HG03558 (cell line): ENCODE results near the gene LHPP.
"Not testable (repeated sequence)": the region's sequence is repeated elsewhere in the genome, so short reads cannot be mapped to it uniquely, and the experiment has no call there.

ENCODE experiments used
- ATAC-seq: cut with Tn5 transposase; IDR thresholded peaks from one replicate; pipeline ENCODE4 v1.9.1; 2021; ENCODE audit warnings: moderate number of reproducible peaks; ENCODE audit not compliant: unreplicated experiment; ENCODE audit errors: extremely low read depth

Gene LHPP

DNA sequence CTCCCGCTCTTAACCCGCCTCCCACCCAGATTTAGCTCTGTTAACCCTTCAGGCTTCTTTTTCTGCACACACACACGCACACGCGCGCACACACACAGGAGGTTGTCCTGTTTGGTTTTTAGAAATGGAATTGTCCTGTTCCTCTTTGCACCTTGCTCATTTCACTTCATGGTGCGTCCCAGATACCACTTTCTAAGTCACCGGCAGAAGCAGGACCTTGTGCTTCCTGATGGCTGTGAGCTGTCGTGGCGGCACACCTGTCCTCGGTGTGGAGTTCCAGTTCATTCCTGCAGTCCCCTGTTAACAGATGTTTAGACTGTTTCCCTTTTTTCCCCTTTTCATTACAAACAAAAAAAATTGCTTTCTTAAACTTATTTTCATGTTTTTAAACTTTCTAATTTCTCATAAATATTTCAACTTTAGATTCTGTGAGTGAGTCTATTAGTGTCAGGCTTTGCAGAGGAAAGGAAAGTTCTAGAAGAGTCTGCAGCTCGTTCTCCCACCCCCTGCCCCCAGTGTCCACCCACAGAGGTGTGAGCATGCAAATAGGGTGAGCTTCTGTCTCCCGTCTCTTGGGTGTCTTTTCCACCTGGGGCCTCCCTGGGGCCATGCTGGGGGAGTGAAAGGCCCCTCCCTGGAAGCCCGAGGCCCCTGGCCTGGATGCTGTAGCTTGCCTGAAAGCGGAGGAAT is 85.5 kb downstream of the LHPP start:
- ATAC-seq = no peak

DNA sequence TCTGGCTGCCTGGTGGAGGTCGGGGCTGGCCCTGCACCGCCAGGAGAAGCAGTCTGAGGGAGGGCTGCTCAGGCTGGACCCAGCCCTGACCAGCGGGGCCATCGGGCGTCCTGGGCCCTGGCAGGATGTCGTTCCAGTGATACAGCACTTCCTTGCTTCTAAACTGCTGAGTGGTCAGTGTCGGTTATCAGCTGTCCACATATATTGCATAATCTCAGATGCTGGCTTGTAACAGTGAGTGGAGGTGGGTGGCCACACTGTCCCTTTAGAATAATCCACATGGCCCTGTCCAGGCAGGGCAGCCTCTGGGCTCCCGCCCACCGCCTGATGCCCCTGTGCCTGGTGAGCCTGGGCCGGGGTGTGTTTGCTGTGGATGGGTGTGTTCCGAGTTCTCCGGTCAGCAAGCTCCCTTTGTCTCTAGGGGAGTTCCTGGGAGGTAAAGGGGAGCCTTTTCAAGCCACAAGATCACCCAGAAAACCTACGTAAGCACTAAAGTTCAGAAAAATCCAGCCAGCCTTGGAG is 86.1 kb downstream of the LHPP start:
- no peak for ATAC-seq

DNA sequence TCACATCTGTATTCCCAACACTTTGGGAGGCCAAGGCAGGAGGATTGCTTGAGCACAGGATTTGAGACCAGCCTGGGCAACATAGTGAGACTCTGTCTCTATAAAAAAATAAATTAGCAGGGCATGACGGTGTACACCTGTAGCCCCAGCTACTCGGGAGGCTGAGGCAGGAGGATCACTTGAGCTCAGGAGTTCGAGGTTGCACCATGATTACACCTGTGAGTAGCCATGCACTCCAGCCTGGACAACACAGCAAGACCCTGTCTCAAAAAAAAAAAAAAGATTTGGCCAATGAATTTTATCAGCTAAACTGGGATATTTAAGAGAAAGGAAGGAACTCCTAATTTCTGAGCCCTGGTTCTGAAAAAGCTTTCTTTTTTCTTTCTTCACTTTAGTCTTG is 87.5 kb downstream of the LHPP start:
- not testable (repeated sequence) for ATAC-seq

DNA sequence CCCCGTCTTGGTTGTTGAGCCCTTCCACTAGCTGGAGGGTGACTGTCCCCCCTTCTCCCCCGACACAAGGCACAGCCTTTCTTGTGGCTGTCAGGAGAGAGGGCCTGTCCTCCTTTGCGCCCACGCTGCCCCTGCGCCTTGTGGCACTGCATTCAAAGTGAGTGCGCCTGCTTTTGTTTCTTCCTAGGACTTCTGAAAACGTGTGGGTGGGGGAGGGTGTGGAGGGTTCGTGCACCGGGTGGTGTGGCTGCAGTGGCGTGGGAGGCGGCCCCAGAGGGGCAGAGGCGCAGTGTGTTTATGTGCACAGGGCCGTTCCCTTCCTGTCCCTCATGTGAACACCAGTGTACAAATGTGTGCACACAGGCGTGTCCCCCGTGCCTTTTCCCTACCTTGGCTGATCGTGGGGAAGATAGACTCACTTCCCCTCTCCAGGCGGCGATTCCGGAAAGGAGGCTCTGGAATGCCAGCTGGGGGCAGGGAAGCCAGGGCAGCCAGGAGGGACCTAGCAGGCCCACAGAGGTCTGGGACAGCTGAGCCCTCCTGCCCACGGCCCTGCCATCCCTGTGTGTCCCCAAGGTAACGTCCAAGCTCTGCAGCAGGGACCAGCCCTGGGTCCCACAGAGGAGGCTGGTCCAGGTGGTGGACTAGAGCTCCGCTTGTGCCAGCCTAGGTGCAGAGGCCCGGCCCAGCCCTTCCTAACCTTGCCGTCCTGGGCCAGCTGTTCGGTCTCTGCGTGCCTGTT is 88.8 kb downstream of the LHPP start:
- no peak for ATAC-seq

DNA sequence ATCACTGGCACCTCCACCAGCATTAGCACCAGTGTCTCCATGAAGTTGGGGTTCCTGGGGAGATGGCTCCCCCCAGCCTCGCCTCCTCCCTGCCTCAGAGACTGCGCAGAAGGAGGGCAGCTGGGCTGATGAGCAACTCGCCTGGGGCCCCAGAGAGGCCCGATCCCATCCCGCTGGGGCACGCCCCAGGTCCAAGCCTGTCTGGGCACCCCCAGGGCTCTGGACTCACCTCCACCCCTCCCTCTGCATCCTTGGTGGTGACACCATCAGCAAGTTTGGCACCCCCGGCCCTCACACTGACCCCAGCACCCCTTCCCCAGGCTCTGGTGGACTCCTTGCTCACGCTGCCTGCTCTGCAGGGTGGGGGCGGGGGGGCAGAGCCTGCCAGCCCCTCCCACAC is 89.5 kb downstream of the LHPP start:
- ATAC-seq = no peak

DNA sequence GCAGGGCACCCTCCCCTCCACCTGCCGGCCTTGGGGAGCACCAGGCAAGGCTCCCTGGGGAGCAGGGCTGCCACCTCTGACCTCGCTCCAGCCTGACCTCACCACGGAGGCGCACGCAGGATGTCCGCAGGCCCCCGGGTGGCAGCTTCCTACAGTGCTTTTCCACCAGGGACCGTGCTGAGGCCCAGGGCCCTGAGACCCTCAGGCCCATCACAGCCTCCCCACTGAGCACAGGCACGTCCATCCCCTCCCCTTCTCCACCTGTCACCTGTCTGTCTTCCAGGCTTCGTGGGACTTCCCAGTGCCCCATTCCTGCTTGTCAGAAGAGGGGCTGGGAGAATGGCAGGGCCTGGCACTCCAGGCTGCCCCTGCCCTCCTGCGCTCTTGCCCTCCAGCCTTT is 90.1 kb downstream of the LHPP start:
- no peak for ATAC-seq

DNA sequence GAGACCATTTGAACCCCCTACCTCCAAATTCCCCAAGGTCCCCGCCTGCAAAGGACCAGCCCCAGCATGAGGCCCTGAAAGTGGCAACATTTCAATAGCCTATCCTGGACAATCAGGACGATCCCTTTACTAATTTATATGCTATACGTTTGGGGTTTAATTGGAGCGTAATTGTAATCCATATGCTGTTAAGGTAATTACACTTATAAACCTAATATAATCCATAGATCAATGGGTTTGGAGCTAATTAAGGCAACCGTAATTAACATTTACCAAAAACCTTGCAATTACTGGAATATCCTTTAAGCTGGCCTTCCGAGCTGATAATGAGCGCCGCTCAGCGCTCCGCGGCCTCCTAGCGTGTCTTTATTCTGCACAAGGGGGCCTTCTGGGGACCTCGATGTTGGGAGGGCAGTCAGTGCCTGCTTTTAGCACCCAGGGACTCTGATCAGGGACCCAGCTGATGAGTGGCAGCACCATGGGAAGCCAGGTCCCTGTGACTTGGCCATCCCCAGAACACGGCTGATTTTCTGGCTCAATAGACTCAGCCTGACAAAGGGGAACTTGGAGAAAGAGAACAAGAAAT is 91.2 kb downstream of the LHPP start:
- ATAC-seq = no peak

DNA sequence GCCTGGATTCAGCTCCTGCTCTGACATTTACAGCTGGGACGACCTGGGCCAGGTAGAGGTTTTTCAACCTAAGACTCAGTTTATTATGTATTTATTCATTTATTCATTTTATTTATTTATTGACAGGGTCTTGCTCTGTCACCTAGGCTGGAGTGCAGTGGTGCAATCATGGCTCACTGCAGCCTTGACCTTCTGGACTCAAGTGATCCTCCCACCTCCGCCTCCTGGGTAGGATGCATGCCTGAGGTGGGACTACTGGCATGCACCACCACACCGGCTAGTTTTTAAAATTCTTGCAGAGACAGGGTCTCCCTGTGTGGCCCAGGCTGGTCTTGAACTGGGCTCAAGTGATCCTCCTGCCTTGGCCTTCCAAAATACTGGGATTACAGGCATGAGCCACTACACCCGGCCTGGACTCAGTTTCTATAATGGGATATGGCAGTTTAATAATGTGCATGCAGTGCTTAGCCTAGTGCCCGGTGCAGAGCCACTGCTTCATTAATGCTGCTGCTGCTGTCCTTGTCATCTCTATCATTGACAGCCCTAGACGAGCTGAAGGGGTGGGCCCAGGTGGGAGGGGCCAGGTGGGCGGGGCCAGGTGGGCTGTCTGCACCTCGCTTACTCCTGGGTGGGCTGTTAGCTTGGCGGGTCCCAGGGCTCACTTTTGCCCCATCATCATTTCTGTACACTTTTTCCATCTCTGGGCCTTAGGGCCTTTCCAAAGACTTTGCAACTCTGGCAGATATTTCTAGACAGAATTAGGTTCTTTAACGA is 92.6 kb downstream of the LHPP start:
- ATAC-seq = no peak

DNA sequence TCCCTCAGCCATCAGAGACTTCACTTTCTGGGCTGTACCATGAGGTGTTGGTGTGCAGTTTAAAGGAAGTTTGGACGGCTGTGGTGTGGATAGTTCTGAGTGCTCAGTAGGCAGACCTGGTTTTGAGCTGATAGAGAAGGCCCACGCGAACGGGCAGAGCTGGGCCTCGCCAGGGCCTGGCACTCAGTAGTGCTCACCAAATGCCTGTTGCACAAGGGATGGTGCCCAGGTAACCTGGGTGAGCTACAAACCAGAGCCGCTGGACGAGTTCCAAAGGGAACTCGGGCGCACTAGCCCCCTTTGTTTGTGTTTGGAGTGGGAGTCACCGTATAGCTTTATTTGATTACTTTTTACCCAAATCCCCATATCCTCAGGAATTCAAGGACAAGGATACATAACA is 95.5 kb downstream of the LHPP start:
- no peak for ATAC-seq

DNA sequence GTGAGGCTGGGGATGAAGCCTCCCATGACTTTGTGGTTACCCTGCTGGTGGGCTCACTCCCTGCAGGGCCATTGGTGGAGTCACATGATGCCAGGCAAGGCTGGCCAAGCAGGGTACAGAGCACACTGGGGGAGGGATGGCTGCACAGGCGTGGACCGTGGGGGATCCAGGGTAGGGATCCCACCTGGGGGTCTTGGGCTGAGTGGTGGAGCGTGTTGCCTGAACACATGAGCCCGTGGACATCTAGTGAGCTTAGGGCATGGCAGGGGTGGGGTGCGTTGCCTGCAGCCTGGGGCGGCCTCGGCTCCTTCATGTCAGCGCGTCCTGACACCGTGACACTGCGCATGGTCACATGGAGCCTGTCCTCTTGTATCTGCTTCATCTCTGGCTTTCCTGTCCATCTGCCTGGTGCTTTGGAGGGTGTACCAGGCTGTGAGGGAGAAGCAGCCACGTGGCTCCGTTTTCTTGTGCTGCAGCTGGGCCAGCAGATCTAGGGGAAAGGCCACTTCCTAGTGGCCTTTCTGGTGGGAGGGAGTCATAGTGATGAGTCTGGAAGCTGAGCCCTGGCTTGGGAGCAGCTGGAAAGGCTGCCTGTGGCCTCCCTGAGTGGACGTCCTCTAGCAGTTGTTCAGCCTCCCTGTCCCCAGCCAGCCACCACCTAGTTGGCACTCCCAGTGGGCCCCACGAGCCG is 96.2 kb downstream of the LHPP start:
- ATAC-seq = no peak

DNA sequence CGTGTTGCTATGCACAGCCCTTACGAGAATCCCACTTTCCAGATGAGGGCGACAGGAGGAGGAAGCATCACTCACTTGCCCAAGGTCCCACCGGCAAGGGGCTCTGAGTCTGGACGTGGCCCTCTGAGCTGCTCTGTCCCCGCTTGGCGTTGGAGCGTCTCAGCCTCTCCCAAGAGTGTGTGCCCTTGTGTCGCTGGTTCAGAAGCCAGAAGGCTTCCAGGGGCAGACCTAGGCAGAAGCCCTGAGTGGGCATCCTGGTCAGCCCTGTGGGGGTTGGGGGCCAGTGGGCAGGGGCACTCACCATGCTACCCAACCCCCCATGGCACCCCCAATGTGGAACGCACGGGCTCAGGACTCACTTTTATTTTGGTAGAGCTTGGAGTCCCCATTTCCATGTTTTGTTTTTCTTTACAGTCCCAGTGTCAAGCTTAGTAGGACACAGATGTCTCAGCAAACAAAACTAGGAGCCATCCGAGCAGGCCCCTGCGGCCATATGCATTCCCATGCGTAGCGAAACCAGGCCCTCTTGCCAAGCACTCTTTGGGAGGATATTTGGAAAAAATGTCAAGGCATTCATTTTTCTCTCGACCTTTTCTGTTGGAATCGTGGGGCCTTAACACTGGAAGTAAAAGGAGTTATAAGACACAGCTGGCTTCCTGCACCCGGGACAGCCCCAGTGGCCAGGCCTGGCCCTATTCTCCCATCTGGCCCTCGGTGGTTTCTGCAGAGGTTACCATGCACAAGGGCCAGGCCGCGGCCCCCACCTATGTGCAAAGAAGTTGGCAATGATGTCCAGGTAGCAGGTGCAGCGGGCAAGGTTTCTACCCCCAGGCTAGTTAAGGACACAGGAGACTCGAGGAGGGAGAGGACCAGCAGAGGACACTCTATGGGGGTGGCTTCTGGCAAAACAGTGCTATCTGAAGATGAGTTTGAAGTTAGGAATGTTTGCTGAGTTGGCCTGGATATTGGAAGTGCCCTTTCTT is 97.0 kb downstream of the LHPP start:
- no peak for ATAC-seq

DNA sequence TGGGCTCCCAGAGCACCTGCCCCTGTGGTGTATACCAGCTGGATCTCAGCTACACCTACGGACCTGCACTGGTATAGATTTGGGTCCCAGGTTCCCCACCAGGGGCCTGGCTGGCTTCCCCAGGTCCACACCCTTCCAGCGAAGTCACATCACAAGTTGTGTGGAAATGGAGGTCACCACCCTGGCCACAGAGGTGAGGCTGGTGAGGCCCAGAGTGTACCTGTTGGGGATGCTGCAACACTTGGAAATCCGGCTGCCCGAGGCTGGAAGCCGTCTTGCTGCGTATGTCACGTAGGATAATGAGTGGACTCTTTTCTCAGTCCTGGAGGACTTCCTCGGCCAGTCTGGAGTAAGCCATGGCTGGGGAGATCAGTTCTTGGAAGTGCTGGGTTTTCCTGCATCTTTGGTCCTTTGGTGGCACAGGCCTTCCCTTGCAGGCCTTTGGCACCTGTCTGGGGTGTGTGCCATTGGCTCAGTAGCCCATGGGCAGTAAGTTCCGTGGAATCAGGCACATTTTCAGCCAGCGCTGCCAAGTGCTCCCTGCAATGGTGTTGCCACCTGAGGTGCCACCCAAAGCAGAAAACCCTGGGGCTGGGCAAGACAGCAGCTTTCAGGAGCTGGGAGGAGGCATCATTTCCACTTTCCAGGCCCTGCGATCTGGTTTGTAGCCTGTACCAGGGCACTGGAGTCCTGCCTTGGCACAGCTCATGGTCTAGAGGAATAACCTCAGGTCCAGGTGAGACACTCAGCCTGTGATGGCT is 97.9 kb downstream of the LHPP start:
- no peak for ATAC-seq

DNA sequence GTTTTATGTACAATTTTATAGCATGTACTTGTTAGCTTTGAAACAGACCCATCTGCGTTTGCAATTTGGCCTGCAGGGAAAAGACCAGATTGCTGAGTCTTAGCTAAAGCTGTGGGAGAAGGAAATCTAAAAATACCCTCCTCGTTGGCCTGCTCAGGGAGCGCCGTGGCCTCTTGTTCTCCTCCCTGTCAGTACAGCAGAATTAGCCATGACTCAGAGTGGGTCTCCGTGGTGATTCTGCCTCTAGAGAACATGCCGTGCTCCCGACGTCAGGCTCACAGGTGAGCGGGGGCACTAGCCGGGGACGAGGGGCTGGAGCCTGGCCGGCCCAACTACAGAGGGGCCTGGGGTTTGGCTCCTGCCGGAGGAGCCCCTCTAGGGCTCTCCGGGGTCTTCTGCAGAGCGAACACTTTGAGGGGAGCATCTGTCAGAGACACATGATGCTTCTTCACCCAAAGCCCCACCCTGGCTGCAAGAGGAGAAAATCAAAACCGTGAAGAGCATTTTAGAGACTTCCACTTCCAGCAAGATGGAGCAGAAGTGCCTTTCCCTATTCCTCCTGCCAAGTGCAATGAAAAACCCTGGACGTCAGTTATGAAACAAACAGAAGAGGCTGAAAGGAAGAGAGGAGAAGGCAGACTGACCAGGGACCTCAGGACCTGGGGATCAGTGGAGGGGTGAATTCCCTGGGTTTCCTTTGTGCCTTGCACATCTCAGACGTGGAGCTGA is 98.9 kb downstream of the LHPP start:
- ATAC-seq = no peak

DNA sequence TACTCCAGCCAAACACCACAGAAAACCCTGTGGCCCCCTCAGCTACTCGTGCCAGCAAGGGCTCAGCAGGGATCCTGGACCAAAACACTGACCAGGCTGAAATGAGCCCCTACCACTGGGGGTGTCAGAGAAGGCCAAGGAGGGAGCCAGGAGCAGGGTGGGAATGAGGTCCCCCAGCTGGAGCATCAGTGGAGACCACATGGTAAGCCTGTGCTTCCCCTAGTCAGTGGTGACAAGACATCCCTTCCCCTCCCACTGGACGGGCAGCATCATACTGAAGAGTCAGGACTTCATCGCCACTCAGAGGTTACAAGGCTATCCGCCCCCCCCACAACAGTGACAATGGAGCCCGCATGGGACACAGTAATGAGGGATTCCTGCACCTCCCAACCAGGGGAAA is 99.6 kb downstream of the LHPP start:
- no peak for ATAC-seq

DNA sequence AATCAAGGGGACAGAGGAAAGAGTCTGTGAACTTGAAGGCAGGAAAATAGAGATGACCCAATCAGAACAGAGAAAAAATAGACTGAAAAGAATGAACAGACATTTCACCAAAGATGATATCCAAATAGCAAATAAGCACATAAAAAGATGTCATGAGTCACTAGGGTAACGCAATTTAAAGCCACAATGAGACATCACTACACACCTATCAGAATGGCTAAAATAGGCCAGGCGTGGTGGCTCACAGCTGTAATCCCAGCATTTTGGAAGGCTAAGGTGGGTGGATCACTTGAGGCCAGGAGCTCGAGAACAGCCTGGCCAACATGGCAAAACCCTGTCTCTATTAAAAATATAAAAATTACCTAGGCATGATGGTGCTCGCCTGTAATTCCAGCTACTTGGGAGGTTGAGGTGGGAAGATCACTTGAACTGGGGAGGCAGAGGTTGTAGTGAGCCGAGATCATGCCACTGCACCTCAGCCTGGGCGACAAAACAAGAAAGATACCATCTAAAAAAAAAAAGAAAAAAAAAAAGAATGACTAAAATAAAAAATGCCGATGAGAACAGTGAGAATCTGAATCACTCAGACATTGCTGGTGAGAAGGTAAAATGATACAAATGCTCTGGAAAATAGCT is 100.9 kb downstream of the LHPP start:
- ATAC-seq = no peak

DNA sequence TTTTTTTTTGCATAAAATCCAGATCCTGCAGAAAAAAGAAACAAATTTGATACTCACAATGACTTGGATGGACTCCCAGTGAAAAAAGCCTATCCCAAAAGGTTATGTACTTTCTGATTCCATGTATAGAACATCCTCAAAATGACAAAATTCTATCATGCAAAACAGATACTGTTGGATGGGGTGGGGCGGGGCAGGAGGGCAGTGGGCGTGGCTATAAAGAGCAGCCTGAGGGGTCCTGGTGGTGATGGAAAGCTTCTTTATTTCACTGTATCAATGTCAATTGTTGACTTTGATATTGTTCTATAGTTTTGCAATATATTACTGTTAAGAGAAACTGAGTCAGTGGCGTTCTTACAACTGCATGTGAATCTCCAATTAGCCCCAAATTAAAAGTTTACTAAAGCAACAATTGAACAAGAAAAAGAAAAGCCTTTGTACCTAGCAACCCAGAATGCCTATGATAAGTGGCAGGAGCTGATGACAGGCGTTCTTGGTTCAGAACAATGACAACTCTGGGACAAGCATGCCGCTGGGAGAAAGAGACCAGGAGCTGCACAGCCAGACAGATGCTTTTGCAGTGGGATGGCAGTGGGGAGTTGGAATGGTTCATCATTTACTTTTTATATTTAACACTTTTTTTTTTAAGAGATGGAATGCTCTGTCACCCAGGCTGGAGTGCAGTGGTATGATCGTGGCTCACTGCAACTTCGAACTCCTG is 101.9 kb downstream of the LHPP start:
- no peak for ATAC-seq

DNA sequence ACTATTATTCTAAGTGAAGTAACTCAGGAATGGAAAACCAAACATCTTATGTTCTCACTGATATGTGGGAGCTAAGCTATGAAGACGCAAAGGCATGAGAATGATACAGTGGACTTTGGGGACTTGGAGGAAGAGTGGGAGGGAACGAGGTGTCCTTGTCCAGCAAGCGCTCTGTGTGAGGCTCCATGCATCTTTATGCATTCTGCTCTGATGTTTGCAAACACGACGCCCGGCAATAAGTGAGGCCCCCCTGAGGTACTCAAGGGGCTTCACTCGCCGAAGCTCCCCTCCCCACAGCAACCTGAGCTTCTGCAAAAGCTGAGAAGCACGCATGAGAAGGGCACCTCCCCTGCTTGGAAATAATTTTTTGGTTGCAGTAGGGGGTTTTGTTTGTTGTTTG is 103.3 kb downstream of the LHPP start:
- ATAC-seq = no peak
